ENCODE measurements around the gene MEGF11. TPM values are rescaled to one million over a fixed set of nuclear protein-coding genes. Genes with fewer than 3 reads are reported as not detected.

MEGF11 gene
- total RNA-seq, 5 donors from 2014 or later (not counting 1 experiment from before 2014, with no cell fraction given), result 0.20 TPM; not detected in 4

DNA sequence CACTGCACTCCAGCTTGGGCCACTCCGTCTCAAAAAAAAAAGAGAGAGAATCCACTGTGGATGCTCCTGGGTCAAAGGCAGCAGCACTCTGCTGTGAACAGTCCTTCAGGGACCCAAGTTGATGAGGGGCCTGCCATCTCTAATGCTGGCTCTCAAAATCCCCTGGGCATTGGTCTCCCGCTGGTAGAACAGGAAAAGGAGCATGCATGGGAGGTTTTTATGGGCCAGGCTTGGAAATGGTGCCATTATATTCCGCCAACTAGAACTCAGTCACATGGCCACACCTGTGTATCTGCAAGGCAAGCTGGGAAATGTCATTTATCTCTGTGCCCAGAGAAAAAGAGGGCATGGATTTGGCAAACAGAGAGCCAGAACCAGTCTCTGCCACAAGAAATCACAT lies 36.5 kb upstream of the MEGF11 start:
- Mint-ChIP-seq H3K9me3 (no peaks in the 10 kb centered on the region), H3K4me1 (peaks cover 30 to 38% (median 37%) of the 10 kb centered on the region in 3 donors), H3K27ac (peak overlapping the region in 1 of 2 donors; percentile 1), H3K4me3 (no peak overlapping the region), H3K27me3 (no peaks in the 10 kb centered on the region), H3K36me3 (no peaks in the 10 kb centered on the region)
- POLR2A ChIA-PET, result interaction anchor here in 1 of 2 donors (0.6 kb wide), 1 partner anchor 723 kb away, joined by 3 read pairs; no protein-coding TSS in a partner anchor
- Histone ChIP-seq H3K4me3 (ENCODE audit: control insufficient read depth in 1 of 2, extremely low read depth in 1 of 2, low read length in 1 of 2) (no peak overlapping the region), H3K27me3 (replicated peaks in 1 of 2; ENCODE audit: control insufficient read depth in 2 of 2, extremely low read depth in 1 of 2, insufficient read depth in 2 of 2, low read length in 1 of 2) (no peaks in the 10 kb centered on the region), H3K4me1 (ENCODE audit: control insufficient read depth in 1 of 2, extremely low read depth in 1 of 2, insufficient read depth in 2 of 2, low read length in 2 of 2) (peaks cover 12 to 33% of the 10 kb centered on the region in 2 experiments), H3K36me3 (ENCODE audit: control insufficient read depth in 2 of 2, extremely low read depth in 1 of 2, insufficient read depth in 1 of 2, low read length in 1 of 2) (no peaks in the 10 kb centered on the region), H3K9me3 (no peaks in the 10 kb centered on the region), H3K27ac (ENCODE audit: low read length) (no peak overlapping the region)
- 100% methylated on average over 1 of the region's 3 CpGs for WGBS (ENCODE audit: insufficient coverage)
- DNase-seq (no peak), ATAC-seq (replicated peaks in 1 of 4) (no peak)
- CTCF ChIA-PET, result interaction anchor here in 1 of 2 donors (0.6 kb wide), 1 partner anchor 685 kb away, joined by 3 read pairs; no protein-coding TSS in a partner anchor

DNA sequence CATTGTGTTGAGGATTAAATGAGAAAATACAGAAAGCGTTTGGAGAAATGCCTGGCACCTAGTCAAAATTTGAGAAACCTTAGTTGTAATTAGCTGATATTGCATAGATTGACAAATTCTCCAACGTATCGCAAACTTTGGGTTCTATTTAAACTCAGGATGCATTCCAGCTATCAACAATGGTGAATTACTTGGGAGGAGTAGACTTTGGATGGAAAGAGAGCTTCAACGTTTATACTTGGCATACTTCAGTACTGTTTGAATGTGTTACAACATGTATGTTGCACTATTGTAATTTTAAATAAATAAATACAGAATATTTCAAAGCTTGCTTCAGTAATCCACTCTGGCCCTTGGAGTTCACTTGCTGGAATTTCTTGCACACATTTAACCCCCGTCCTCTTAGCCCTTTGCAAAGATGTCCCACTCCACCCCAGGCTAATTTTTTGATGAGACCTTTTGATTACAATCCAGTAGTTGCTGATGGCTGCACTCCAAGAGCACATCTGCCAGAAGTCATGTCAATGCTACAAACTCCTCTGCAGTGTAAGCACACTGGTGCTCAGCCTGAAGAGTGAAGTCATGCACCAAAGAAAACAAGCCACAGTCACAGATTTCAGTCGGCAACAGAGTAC lies 35.1 kb upstream of the MEGF11 start:
- H3K4me1 ChIP-seq (ENCODE audit: control insufficient read depth in 1 of 2, extremely low read depth in 1 of 2, insufficient read depth in 2 of 2, low read length in 2 of 2), result peaks cover 5 to 23% of the 10 kb centered on the region in 2 experiments
- ChIA-PET POLR2A (interaction anchor here (0.6 to 0.7 kb wide), 2 partner anchors 119 to 984 kb away, joined by 3 to 6 read pairs; partner anchors contain the start of gene RNU5B-1 (in 1 of the 2)), CTCF (interaction anchor here in 1 of 2 donors (0.6 to 1.9 kb wide), 2 partner anchors 618 to 651 kb away, joined by 3 to 5 read pairs; no protein-coding TSS in a partner anchor)
- ATAC-seq (replicated peaks in 1 of 4), result no peak
- Mint-ChIP-seq H3K27me3 (no peaks in the 10 kb centered on the region), H3K4me3 (no peak overlapping the region), H3K27ac (no peak overlapping the region), H3K9me3 (no peaks in the 10 kb centered on the region), H3K36me3 (no peaks in the 10 kb centered on the region), H3K4me1 (peaks cover 21 to 28% (median 27%) of the 10 kb centered on the region in 3 donors)
- no peaks in the 10 kb centered on the region for H3K27me3 ChIP-seq (replicated peaks in 1 of 2; ENCODE audit: control insufficient read depth in 2 of 2, extremely low read depth in 1 of 2, insufficient read depth in 2 of 2, low read length in 1 of 2)
- WGBS (ENCODE audit: insufficient coverage), result 67% methylated on average over 1 of the region's 6 CpGs
- DNase-seq, result no peak
- H3K27ac ChIP-seq (ENCODE audit: low read length), result no peak overlapping the region
- H3K9me3 ChIP-seq, result no peaks in the 10 kb centered on the region
- H3K36me3 ChIP-seq (ENCODE audit: control insufficient read depth in 2 of 2, extremely low read depth in 1 of 2, insufficient read depth in 1 of 2, low read length in 1 of 2), result no peaks in the 10 kb centered on the region
- no peak overlapping the region for H3K4me3 ChIP-seq (ENCODE audit: control insufficient read depth in 1 of 2, extremely low read depth in 1 of 2, low read length in 1 of 2)

DNA sequence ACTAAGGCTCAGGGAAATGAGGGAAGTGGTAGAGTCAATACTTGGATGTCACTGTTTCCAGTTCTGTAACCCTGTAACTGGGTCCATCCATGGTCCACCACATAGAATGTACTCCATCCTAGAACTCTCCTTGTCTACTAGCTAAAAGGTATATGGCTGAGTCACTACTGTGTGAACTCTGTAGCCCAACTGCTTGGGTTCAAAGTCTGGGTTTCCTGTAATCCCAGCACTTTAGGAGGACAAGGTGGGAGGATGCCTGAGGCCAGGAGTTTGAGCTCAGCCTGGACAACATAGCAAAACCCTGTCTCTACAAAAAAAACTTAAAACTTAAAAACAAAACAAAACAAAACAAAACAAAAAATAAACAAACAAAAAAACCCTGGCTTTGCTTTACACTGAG lies 34.5 kb upstream of the MEGF11 start:
- H3K27me3 ChIP-seq (replicated peaks in 1 of 2; ENCODE audit: control insufficient read depth in 2 of 2, extremely low read depth in 1 of 2, insufficient read depth in 2 of 2, low read length in 1 of 2), result no peaks in the 10 kb centered on the region
- Mint-ChIP-seq H3K4me1 (peaks cover 21 to 28% (median 27%) of the 10 kb centered on the region in 3 donors), H3K4me3 (no peak overlapping the region), H3K9me3 (no peaks in the 10 kb centered on the region), H3K27ac (no peak overlapping the region), H3K36me3 (no peaks in the 10 kb centered on the region), H3K27me3 (no peaks in the 10 kb centered on the region)
- H3K4me3 ChIP-seq (ENCODE audit: control insufficient read depth in 1 of 2, extremely low read depth in 1 of 2, low read length in 1 of 2), result no peak overlapping the region
- ATAC-seq (replicated peaks in 1 of 4), result no peak
- ChIA-PET CTCF (interaction anchor here (0.7 to 1.9 kb wide), 2 partner anchors 23 to 650 kb away, joined by 3 to 5 read pairs; no protein-coding TSS in a partner anchor), POLR2A (interaction anchor here in 1 of 2 donors (0.7 kb wide), 1 partner anchor 210 kb away, joined by 3 read pairs; the partner anchor contains the start of gene SNAPC5)
- no peaks in the 10 kb centered on the region for H3K9me3 ChIP-seq
- no peaks in the 10 kb centered on the region for H3K36me3 ChIP-seq (ENCODE audit: control insufficient read depth in 2 of 2, extremely low read depth in 1 of 2, insufficient read depth in 1 of 2, low read length in 1 of 2)
- DNase-seq, result no peak
- H3K4me1 ChIP-seq (ENCODE audit: control insufficient read depth in 1 of 2, extremely low read depth in 1 of 2, insufficient read depth in 2 of 2, low read length in 2 of 2), result peaks cover 5 to 22% of the 10 kb centered on the region in 2 experiments
- H3K27ac ChIP-seq (ENCODE audit: low read length), result no peak overlapping the region

DNA sequence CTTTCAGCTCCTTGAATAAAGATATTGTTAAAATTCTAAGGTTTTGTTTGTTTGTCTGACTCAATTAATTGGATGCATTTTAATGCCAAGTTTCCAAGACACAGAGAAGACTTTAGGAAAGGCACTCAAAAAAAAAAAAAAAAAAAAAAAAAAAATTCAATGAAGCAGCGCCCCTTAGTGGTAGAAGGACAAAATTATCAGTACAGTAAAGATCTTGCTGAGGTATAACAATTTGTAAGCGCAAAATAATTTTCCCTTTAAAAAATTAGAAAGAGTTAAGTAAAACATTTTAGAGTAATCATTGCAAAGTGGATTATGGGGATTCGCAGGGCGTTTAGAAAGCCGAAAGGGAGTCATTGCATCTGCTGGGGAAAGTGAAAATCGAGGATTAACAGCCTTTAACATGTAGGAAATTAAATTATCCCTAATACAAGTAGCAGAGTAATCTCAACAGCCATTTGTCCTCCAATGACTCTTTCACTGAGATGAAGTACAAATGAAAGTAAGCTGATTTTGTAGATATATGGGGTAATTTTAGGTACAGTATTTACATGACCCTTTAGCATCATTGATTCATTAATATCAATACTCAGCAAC lies 34.0 kb upstream of the MEGF11 start:
- no peak overlapping the region for H3K27ac Mint-ChIP-seq
- no peak for ATAC-seq (replicated peaks in 1 of 4)

DNA sequence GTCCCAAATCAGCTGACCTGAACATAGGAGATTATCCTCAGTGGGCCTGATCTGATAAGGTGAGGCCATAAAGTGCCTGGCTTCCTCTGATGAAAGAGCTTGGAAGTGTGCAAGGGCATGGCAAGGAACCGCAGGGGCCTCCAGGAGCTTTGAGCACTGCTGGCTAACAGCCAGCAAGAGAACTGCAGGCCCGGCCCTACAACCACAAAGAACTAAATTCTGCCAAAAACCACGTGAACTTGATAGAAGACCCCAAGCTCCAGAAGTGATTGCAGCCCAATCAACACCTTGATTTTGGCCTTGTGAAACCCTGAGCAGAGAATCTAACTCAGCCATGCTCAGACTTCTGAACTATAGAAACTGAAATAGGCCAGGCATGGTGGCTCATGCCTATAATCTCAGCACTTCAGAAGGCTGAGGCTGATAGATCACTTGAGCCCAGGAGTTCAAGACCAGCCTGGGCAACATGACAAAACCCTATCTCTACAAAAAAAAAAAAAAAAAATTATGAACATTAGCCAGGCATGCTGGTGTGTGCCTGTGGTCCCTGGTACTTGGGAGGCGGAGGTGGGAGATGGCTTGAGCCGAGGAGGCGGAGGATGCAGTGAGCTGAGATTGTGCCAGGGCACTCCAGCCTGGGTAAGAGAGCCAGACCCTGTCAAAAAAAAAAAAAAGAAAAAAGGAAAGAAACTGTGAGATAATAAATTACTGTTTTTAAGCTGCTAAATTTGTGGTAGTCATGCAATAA lies 32.2 kb upstream of the MEGF11 start:
- Mint-ChIP-seq H3K27ac (no peak overlapping the region), H3K9me3 (no peaks in the 10 kb centered on the region), H3K27me3 (no peaks in the 10 kb centered on the region), H3K4me1 (peaks cover 6 to 13% (median 11%) of the 10 kb centered on the region in 3 donors), H3K36me3 (no peaks in the 10 kb centered on the region), H3K4me3 (no peak overlapping the region)
- Histone ChIP-seq H3K9me3 (no peaks in the 10 kb centered on the region), H3K4me3 (ENCODE audit: control insufficient read depth in 1 of 2, extremely low read depth in 1 of 2, low read length in 1 of 2) (no peak overlapping the region), H3K27ac (ENCODE audit: low read length) (no peak overlapping the region), H3K36me3 (ENCODE audit: control insufficient read depth in 2 of 2, extremely low read depth in 1 of 2, insufficient read depth in 1 of 2, low read length in 1 of 2) (no peaks in the 10 kb centered on the region), H3K27me3 (replicated peaks in 1 of 2; ENCODE audit: control insufficient read depth in 2 of 2, extremely low read depth in 1 of 2, insufficient read depth in 2 of 2, low read length in 1 of 2) (no peaks in the 10 kb centered on the region), H3K4me1 (ENCODE audit: control insufficient read depth in 1 of 2, extremely low read depth in 1 of 2, insufficient read depth in 2 of 2, low read length in 2 of 2) (peaks cover 0 to 5% of the 10 kb centered on the region in 2 experiments)
- CTCF ChIA-PET, result interaction anchor here (0.6 to 0.7 kb wide), 3 partner anchors 49 to 627 kb away, joined by 4 to 5 read pairs (median 5); no protein-coding TSS in a partner anchor
- POLR2A ChIA-PET, result interaction anchor here in 1 of 2 donors (0.8 kb wide), 1 partner anchor 436 kb away, joined by 8 read pairs; no protein-coding TSS in a partner anchor
- ATAC-seq (replicated peaks in 1 of 4), result no peak
- no peak for DNase-seq
- 73% methylated on average over 5 of the region's 6 CpGs for WGBS (ENCODE audit: insufficient coverage)

More for the DNA sequence above, 34.0 kb upstream of the MEGF11 start:
- WGBS (ENCODE audit: insufficient coverage), result no CpG with 5 or more reads among the region's 6 CpGs
- Mint-ChIP-seq H3K27me3 (no peaks in the 10 kb centered on the region), H3K4me3 (no peak overlapping the region), H3K36me3 (no peaks in the 10 kb centered on the region), H3K9me3 (no peaks in the 10 kb centered on the region), H3K4me1 (peaks cover 17 to 26% (median 25%) of the 10 kb centered on the region in 3 donors)
- POLR2A ChIA-PET, result interaction anchor here (0.6 to 0.7 kb wide), 3 partner anchors 15 to 732 kb away, joined by 3 to 5 read pairs (median 5); partner anchors contain the start of gene SNAPC5 (in 1 of the 2)
- no peaks in the 10 kb centered on the region for H3K9me3 ChIP-seq
- no peak overlapping the region for H3K4me3 ChIP-seq (ENCODE audit: control insufficient read depth in 1 of 2, extremely low read depth in 1 of 2, low read length in 1 of 2)
- H3K27me3 ChIP-seq (replicated peaks in 1 of 2; ENCODE audit: control insufficient read depth in 2 of 2, extremely low read depth in 1 of 2, insufficient read depth in 2 of 2, low read length in 1 of 2), result no peaks in the 10 kb centered on the region
- peak in 1 of 35 experiments; percentile 57 for DNase-seq
- CTCF ChIA-PET, result interaction anchor here (0.5 to 1.9 kb wide), 4 partner anchors 22 to 769 kb away, joined by 3 to 6 read pairs (median 4); no protein-coding TSS in a partner anchor
- peaks cover 3 to 16% of the 10 kb centered on the region in 2 experiments for H3K4me1 ChIP-seq (ENCODE audit: control insufficient read depth in 1 of 2, extremely low read depth in 1 of 2, insufficient read depth in 2 of 2, low read length in 2 of 2)
- H3K36me3 ChIP-seq (ENCODE audit: control insufficient read depth in 2 of 2, extremely low read depth in 1 of 2, insufficient read depth in 1 of 2, low read length in 1 of 2), result no peaks in the 10 kb centered on the region
- H3K27ac ChIP-seq (ENCODE audit: low read length), result no peak overlapping the region

DNA sequence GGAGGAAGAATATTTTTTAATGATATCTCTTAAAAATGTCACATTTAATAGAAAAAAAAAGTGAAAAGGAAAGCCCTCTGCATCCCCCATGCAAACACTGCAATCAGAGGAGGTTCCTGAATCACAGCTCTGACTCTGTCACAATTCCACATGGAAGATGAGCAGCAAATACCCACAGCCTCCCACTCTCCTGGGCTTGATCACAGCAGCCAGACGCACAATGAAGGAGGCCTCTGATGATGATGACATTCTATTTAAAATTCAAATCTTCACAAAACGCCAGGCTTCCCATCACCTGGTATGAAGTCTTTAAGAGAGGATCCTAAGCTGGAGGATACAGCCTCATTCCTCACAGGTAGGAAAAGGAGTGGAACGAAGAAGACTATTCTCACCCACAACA lies 30.7 kb upstream of the MEGF11 start:
- H3K4me3 Mint-ChIP-seq, result no peak overlapping the region
- no peaks in the 10 kb centered on the region for H3K36me3 Mint-ChIP-seq
- ATAC-seq (replicated peaks in 1 of 4) (no peak), DNase-seq (no peak)
- no CpG with 5 or more reads among the region's 3 CpGs for WGBS (ENCODE audit: insufficient coverage)
- no peaks in the 10 kb centered on the region for H3K27me3 Mint-ChIP-seq
- Histone ChIP-seq H3K4me1 (ENCODE audit: control insufficient read depth in 1 of 2, extremely low read depth in 1 of 2, insufficient read depth in 2 of 2, low read length in 2 of 2) (no peaks in the 10 kb centered on the region), H3K27me3 (replicated peaks in 1 of 2; ENCODE audit: control insufficient read depth in 2 of 2, extremely low read depth in 1 of 2, insufficient read depth in 2 of 2, low read length in 1 of 2) (no peaks in the 10 kb centered on the region), H3K27ac (ENCODE audit: low read length) (no peak overlapping the region), H3K36me3 (ENCODE audit: control insufficient read depth in 2 of 2, extremely low read depth in 1 of 2, insufficient read depth in 1 of 2, low read length in 1 of 2) (no peaks in the 10 kb centered on the region), H3K4me3 (ENCODE audit: control insufficient read depth in 1 of 2, extremely low read depth in 1 of 2, low read length in 1 of 2) (no peak overlapping the region), H3K9me3 (no peaks in the 10 kb centered on the region)
- H3K4me1 Mint-ChIP-seq, result peaks cover 0 to 6% (median 4%) of the 10 kb centered on the region in 3 donors
- no peak overlapping the region for H3K27ac Mint-ChIP-seq
- ChIA-PET POLR2A (interaction anchor here in 1 of 2 donors (0.6 kb wide), 1 partner anchor 1135 kb away, joined by 9 read pairs; no protein-coding TSS in a partner anchor), CTCF (no interaction called here)
- no peaks in the 10 kb centered on the region for H3K9me3 Mint-ChIP-seq

Measured in T-cell (primary cell).